ENCODE data around the gene GGCT.

- TF ChIP-seq, protein P1, sequence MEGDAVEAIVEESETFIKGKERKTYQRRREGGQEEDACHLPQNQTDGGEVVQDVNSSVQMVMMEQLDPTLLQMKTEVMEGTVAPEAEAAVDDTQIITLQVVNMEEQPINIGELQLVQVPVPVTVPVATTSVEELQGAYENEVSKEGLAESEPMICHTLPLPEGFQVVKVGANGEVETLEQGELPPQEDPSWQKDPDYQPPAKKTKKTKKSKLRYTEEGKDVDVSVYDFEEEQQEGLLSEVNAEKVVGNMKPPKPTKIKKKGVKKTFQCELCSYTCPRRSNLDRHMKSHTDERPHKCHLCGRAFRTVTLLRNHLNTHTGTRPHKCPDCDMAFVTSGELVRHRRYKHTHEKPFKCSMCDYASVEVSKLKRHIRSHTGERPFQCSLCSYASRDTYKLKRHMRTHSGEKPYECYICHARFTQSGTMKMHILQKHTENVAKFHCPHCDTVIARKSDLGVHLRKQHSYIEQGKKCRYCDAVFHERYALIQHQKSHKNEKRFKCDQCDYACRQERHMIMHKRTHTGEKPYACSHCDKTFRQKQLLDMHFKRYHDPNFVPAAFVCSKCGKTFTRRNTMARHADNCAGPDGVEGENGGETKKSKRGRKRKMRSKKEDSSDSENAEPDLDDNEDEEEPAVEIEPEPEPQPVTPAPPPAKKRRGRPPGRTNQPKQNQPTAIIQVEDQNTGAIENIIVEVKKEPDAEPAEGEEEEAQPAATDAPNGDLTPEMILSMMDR (IDR thresholded peaks at IDR 0.05; ENCODE audit: insufficient read depth, low read length): no peak
- TF ChIP-seq SPI1 (IDR thresholded peaks at IDR 0.05; ENCODE audit: borderline replicate concordance, low read depth): peak; percentile 41; the same call in 1 of the 2 replicates
Measured at GRCh38 chr7:30476459-30477145, 28.0 kb downstream of the GGCT start.

Measured in HL-60 (cell line).